SJCRH30 (cell line): ENCODE results near the gene RRP36. TPM values are rescaled to one million over a fixed set of nuclear protein-coding genes. Genes with fewer than 3 reads are reported as not detected.
A peak's percentile ranks its signal among the peaks of the same experiment; 100 is the strongest.
"Not testable (repeated sequence)": the region's sequence is repeated elsewhere in the genome, so short reads cannot be mapped to it uniquely, and the experiment has no call there.

Experiments
- DNase-seq, 2 experiments: peaks; one replicate each; pipeline ENCODE4 v3.0.0-alpha.2; 2015 to 2020
- H3K27ac ChIP-seq: fragments of 250-450 bp; sonication (Bioruptor Pico); 2 replicates; pipeline ENCODE4 v1.5.1; 2020; ENCODE audit warnings: mild to moderate bottlenecking, moderate library complexity
- H3K27me3 ChIP-seq: fragments of 250-450 bp; sonication (Bioruptor Pico); 2 replicates; pipeline ENCODE4 v1.5.1; 2020; ENCODE audit warnings: mild to moderate bottlenecking, moderate library complexity
- H3K36me3 ChIP-seq: fragments of 250-450 bp; sonication (Bioruptor Pico); 2 replicates; pipeline ENCODE4 v1.5.1; 2020; ENCODE audit warnings: mild to moderate bottlenecking, moderate library complexity
- H3K4me1 ChIP-seq: fragments of 250-450 bp; sonication (Bioruptor Pico); 2 replicates; pipeline ENCODE4 v1.5.1; 2020; ENCODE audit warnings: mild to moderate bottlenecking, moderate library complexity
- H3K4me3 ChIP-seq: fragments of 250-450 bp; sonication (Bioruptor Pico); 2 replicates; pipeline ENCODE4 v1.5.1; 2020; ENCODE audit warnings: mild to moderate bottlenecking, moderate library complexity
- H3K9me3 ChIP-seq: fragments of 250-450 bp; sonication (Bioruptor Pico); replicated peaks from 2 replicates; pipeline ENCODE4 v1.5.1; 2020; ENCODE audit warnings: mild to moderate bottlenecking, moderate library complexity
- total RNA-seq: library from RNA; depleted of rRNA; stranded (reverse); fragments of >200 nt; shearing (Covaris generic); gene quantifications from 2 replicates; pipeline ENCODE4 v1.2.3, GENCODE V29; 2014

Gene RRP36
- total RNA-seq, 1 experiment from 2014 or later = 95.4 TPM

DNA sequence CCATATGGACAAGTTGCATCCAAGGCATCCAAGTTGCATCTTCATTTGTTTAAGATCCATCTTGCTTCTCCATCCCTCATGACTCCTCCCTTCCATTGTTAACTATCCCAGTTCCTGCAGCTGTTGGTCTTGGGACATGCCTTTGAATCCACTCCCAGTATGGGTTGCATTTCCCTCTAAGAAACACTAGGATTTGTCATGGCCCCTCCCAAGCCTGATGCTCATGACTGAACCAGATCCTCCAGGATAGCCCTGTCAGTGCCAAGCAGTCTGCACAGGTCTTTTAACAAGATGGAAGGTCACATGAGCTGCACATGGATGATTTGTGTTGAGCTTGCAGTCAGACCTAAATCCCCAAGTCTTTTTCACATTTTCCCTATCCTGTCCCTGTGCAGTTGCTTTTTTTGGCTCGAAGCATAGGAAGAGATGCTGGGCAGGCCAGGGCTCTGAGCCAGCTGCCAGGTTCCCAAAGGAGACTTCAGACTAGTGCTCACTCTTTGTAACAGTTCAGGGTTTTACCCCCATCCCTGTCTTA lies 32.9 kb upstream of the RRP36 start:
- Histone ChIP-seq H3K27me3 (no peaks in the 10 kb centered on the region), H3K4me1 (peaks cover 4% of the 10 kb centered on the region; the same call in 1 of the 2 replicates), H3K9me3 (no peaks in the 10 kb centered on the region), H3K36me3 (peaks cover 8% of the 10 kb centered on the region), H3K4me3 (no peak overlapping the region), H3K27ac (no peak overlapping the region)
- DNase-seq = peak; percentile 43 to 59

DNA sequence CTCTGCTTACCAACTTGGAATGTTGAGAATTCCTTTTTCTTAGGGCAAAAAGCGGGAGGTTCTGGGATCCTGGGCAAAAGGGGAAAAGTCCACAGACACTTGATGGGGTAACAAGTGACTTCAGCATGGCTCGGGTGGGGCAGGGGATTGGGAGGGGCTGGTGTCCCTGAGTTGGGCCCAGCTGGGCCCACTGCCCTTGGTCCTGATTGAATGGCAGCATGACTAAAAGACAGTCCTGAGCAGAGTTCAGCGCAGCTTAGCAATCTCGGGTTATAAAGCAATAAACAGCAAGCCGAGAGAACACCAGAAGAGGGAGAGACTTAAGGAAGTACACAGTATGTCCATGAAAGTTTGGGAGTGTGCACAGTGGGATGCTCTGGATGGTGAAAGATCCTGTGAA lies 31.5 kb upstream of the RRP36 start:
- H3K27ac ChIP-seq = no peak overlapping the region
- no peaks in the 10 kb centered on the region for H3K27me3 ChIP-seq
- H3K4me1 ChIP-seq = peaks cover 4% of the 10 kb centered on the region; the same call in 1 of the 2 replicates
- H3K4me3 ChIP-seq = no peak overlapping the region
- no peak for DNase-seq
- H3K36me3 ChIP-seq = peaks cover 8% of the 10 kb centered on the region
- no peaks in the 10 kb centered on the region for H3K9me3 ChIP-seq

DNA sequence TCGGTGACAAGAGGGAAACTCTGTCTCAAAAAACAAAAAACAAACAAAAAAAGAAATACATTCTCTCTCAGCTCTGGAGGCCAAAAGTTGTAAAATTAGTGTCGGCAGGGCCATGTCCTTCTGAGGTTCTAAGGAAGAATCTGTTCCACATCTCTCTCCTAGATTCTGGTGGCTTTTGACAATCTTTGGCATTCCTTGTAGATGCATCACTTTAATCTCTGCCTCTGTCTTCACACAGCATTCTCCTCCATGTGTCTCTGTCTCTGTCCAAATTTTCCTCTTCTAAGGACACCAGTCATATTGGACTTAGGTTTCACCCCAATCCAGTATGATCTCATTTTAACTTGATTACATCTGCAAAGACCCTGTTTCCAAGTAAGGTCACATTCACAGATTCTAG lies 28.0 kb upstream of the RRP36 start:
- Histone ChIP-seq H3K27ac (no peak overlapping the region), H3K27me3 (no peaks in the 10 kb centered on the region), H3K4me1 (0 out of 2 replicates have a peak, but pooled peaks cover 4% of the 10 kb centered on the region), H3K36me3 (peaks cover 8% of the 10 kb centered on the region), H3K9me3 (no peaks in the 10 kb centered on the region), H3K4me3 (no peak overlapping the region)
- DNase-seq = no peak

DNA sequence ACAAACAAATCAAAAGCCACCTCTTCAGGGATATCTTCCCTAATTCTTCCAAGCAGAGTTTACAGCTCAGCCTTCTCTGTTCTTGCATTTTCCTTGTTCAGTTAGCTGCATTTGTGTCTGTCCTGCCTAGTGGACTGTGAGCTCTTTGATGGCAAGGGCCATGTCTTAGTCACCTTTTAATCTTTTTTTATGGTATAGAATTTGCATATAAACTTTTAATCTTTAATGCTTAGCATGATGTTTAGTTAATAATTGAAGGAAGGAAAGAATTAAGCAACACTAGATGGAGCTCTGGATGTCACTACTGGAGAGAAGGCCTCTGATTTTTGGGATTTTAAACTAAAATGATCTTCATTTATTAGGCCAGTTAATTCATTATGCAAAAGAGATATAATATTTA lies 24.9 kb upstream of the RRP36 start:
- Histone ChIP-seq H3K9me3 (no peaks in the 10 kb centered on the region), H3K4me1 (no peaks in the 10 kb centered on the region)
- no peak for DNase-seq

DNA sequence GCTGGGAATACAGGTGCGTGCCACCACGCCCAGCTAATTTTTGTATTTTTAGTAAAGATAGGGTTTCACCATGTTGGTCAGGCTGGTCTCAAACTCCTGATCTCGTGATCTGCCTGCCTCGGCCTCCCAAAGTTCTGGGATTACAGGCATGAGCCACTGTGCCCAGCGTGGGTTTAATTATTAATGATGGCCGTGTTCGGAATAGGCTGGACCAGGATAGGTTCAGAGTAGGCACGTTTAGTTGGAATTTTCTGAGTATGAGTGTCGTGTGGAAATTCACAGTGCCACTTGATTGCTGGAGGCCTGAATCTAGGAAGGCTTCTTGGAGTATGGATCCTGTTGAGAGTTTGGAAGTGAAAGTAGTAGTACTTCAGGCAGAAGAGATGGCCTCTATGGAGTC lies 23.2 kb upstream of the RRP36 start:
- H3K27me3 ChIP-seq, H3K4me1 ChIP-seq, H3K27ac ChIP-seq, H3K36me3 ChIP-seq, H3K9me3 ChIP-seq, DNase-seq, H3K4me3 ChIP-seq: not testable (repeated sequence)

More for the DNA sequence above, 24.9 kb upstream of the RRP36 start:
- H3K27ac ChIP-seq = no peak overlapping the region
- no peak overlapping the region for H3K4me3 ChIP-seq
- H3K27me3 ChIP-seq = no peaks in the 10 kb centered on the region
- H3K36me3 ChIP-seq = peaks cover 2% of the 10 kb centered on the region; the same call in 1 of the 2 replicates

DNA sequence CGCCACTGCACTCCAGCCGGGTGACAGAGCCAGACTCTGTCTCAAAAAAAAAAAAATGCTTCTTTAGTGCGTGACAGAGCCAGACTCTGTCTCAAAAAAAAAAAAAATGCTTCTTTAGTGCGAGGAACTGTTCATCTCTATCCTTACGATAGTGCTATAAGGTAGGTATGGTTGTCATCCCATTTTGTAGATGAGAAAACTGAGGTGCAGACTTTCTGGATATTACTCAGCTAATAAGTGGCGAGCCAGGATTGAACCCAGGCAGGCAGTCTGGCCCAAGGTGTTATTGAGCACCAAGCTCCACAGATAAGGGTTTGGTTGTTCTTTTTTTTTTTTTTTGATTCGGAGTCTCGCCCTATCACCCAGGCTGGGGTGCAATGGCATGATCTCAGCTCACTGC lies 19.6 kb upstream of the RRP36 start:
- H3K36me3 ChIP-seq = peaks cover 2% of the 10 kb centered on the region; the same call in 1 of the 2 replicates
- H3K9me3 ChIP-seq = no peaks in the 10 kb centered on the region
- H3K27ac ChIP-seq = no peak overlapping the region
- DNase-seq = no peak
- H3K4me1 ChIP-seq = no peaks in the 10 kb centered on the region
- H3K27me3 ChIP-seq = no peaks in the 10 kb centered on the region
- no peak overlapping the region for H3K4me3 ChIP-seq

DNA sequence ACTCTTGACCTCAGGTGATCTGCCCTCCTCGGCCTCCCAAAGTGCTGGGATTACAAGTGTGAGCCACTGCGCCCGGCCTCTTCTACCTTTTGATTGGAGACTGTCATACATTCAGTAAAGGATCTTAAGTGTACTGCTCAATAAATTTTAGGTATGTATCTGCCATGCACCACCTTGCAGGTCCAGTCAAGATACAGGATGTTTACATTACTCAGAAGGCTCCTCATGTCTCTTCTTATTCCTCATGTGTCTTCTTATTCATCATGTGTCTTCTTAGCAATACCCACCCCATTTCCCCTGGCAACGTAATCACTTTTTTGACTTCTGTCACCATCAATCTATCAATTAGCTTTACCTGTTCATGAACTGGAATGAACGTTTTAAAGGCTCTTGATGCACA lies 15.6 kb upstream of the RRP36 start:
- Histone ChIP-seq H3K27me3 (no peaks in the 10 kb centered on the region), H3K4me3 (no peak overlapping the region), H3K27ac (no peak overlapping the region), H3K9me3 (no peaks in the 10 kb centered on the region), H3K36me3 (peaks cover 22% of the 10 kb centered on the region), H3K4me1 (no peaks in the 10 kb centered on the region)
- no peak for DNase-seq

DNA sequence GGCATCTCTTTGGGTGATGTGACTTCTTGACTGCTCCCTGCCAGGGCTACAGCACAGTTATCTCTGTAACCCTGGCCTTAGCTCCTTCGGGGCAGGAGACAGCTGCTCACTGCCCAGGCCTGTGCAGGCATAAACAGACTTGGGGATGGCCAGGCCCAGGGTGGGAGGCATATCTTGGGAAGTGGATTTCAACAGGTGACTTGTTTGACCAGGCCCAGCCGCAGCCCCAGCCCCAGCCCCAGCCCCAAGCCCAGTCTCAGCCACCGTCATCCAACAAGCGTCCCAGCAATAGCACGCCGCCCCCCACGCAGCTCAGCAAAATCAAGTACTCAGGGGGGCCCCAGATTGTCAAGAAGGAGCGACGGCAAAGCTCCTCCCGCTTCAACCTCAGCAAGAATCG lies 15.2 kb upstream of the RRP36 start:
- no peak for DNase-seq
- Histone ChIP-seq H3K4me3 (no peak overlapping the region), H3K36me3 (peaks cover 22% of the 10 kb centered on the region), H3K9me3 (no peaks in the 10 kb centered on the region), H3K4me1 (no peaks in the 10 kb centered on the region), H3K27me3 (no peaks in the 10 kb centered on the region), H3K27ac (no peak overlapping the region)

DNA sequence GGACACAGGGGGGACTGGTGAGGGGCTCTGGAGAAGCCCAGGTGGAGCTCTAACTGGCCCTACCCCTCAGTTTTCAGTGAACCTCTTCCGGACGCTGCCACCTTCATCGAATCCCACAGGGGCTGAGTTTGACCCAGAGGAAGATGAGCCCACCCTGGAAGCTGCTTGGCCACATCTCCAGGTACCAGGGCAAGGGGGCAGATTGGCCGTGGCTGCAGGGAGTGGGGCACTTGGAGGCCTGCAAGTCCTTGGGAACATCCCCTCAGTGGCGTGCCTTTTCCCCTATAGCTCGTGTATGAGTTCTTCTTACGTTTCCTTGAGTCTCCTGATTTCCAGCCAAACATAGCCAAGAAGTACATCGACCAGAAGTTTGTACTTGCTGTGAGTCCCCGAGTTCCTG lies 14.3 kb upstream of the RRP36 start:
- Histone ChIP-seq H3K4me3 (no peak overlapping the region), H3K27ac (no peak overlapping the region), H3K27me3 (no peaks in the 10 kb centered on the region), H3K36me3 (peaks cover 25% of the 10 kb centered on the region), H3K4me1 (no peaks in the 10 kb centered on the region), H3K9me3 (no peaks in the 10 kb centered on the region)
- no peak for DNase-seq

DNA sequence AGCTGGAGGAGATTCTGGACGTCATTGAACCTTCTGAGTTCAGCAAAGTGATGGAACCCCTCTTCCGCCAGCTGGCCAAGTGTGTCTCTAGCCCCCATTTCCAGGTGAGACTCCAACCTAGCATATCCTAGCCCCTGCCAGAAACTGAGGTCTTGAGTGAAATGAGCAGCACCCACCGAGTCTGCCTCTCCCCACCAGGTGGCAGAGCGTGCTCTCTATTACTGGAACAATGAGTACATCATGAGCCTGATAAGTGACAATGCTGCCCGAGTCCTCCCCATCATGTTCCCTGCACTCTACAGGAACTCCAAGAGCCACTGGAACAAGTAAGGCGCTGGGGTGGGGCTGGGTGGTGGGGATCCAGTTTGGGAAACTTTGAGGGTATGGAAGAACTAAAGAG lies 12.3 kb upstream of the RRP36 start:
- Histone ChIP-seq H3K27me3 (no peaks in the 10 kb centered on the region), H3K27ac (no peak overlapping the region), H3K36me3 (peaks cover 25% of the 10 kb centered on the region), H3K9me3 (no peaks in the 10 kb centered on the region), H3K4me3 (no peak overlapping the region), H3K4me1 (0 out of 2 replicates have a peak, but pooled peaks cover 3% of the 10 kb centered on the region)
- peak; percentile 25 to 41 for DNase-seq

DNA sequence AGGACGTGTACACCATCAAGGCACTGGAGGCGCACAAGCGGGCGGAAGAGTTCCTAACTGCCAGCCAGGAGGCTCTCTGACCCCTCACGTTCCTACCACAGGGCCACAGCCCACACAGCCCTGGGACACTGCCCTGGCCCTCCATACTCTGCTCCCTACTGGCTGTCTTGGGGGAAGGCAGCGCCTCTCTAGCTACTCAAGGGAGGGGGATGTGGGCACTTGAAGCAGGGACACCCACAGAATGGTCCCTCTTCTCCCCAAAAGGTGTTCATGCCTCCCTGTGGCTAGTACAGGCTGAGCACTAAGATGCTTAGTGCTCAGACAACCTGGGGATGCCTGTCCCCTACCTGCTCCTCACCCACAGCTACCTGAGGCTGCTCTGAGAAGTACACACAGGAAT lies 10.2 kb upstream of the RRP36 start:
- no peak overlapping the region for H3K27ac ChIP-seq
- H3K4me3 ChIP-seq = no peak overlapping the region
- H3K27me3 ChIP-seq = no peaks in the 10 kb centered on the region
- DNase-seq = no peak
- peaks cover 25% of the 10 kb centered on the region for H3K36me3 ChIP-seq
- H3K4me1 ChIP-seq = peaks cover 5% of the 10 kb centered on the region; the same call in 1 of the 2 replicates
- H3K9me3 ChIP-seq = no peaks in the 10 kb centered on the region

DNA sequence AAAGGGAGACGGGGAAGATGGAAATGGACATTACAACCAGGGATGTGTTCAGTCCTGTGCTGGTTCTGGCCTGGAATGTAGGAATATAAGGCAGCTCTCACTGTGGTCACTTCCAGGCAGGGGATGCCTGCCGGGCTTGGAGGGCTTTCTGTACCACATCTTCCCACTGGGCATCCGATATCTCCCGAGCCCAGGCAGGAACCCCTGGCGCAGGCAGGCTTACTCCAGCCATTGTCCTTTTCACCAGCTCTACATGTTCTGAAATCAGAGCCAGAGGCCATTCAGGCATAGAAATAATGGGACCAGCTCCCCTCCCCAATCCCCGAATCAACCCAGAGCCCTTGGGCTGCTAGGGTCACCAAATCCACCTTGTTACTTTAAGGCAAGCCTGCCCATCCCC lies 9.1 kb upstream of the RRP36 start:
- Histone ChIP-seq H3K9me3 (no peaks in the 10 kb centered on the region), H3K4me1 (peaks cover 5% of the 10 kb centered on the region; the same call in 1 of the 2 replicates), H3K4me3 (peak overlapping the region; percentile 63; the same call in 1 of the 2 replicates), H3K27me3 (no peaks in the 10 kb centered on the region), H3K36me3 (peaks cover 24% of the 10 kb centered on the region), H3K27ac (no peak overlapping the region)
- DNase-seq = no peak

DNA sequence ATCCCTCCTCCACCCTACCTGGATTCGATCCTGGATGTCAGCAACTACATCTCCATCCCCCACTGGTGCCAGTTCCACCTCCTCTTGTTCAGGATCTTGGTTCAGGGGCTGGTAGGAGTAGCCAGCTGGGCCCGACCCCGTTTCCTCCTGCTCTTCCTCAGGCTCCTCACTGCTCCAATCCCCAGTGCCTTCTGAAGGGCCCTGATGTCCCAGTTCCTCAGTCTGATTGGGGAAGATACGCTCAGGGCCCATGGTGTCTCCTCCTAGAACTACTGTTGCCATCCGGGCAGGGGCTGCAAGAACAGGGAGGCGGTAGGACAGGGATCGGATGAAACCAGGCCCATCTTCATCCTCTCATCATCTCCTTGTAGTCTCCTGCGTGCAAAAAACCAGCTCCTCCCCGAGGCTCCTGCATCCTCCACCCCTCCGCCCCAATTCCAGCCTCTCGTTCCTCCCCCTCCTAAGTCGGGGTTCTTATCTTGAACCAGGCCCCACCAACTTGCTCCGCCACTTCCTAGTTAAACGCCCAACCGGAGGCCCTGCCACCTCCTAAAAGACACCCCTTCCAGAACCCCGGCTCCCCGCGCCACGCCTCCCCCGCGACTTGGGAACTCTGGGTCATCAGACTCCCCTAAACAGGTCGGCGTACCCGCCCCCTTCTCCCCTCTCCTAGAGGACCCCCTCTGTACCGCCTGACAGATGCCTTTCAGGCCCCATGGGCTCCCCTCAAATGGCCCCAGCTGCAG lies 8.2 kb upstream of the RRP36 start:
- peaks cover 5% of the 10 kb centered on the region; the same call in 1 of the 2 replicates for H3K4me1 ChIP-seq
- H3K27me3 ChIP-seq = no peaks in the 10 kb centered on the region
- H3K9me3 ChIP-seq = no peaks in the 10 kb centered on the region
- peak; percentile 16 to 46 for DNase-seq
- peak overlapping the region; percentile 63 for H3K4me3 ChIP-seq
- peaks cover 22% of the 10 kb centered on the region for H3K36me3 ChIP-seq
- H3K27ac ChIP-seq = peak overlapping the region; percentile 13; the same call in 1 of the 2 replicates

DNA sequence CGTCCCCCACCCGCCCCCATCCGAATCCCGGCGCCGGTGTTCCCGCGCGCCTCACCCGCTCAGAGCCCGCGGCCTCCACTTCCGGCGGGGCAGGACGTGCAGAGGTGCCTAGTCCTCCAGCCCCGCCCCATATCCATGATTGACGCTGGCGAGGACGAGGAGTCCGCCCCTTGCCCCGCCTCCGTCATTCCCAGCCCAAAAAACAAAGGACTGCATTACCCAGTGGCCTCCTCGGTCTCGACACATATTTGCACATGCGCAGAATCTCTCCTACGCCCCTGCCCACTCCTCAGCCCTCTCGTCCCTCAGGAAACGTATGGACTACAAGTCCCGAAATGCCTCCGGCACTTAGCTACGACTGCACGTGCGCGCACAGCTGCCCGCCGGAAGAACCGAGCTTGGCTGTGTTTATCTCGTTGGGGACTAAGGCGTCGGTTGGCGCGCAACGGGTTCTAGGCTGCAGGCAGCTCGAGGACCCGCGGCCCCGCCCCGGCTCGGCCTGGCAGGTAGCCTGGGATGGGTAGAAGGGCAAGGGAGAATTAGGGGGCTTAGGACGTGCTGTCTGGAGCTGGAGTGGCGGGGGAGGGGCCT lies 7.5 kb upstream of the RRP36 start, which contains the start of the genes KLHDC3 and MEA1:
KLHDC3 (plus strand) TSS at position 407 of the 591 bp plus-strand sequence. CDS start 2,944 bp downstream, outside the sequence.
MEA1 (minus strand) TSS at position 104 of the 591 bp plus-strand sequence. CDS start 133 bp downstream, outside the sequence.
- peak; percentile 100 for DNase-seq
- Histone ChIP-seq H3K36me3 (peaks cover 18% of the 10 kb centered on the region), H3K9me3 (no peaks in the 10 kb centered on the region), H3K27ac (peak within 1 kb of the TSS; percentile 43), H3K4me1 (peaks cover 5% of the 10 kb centered on the region; the same call in 1 of the 2 replicates), H3K27me3 (no peaks in the 10 kb centered on the region), H3K4me3 (peak within 1 kb of the TSS; percentile 63)

DNA sequence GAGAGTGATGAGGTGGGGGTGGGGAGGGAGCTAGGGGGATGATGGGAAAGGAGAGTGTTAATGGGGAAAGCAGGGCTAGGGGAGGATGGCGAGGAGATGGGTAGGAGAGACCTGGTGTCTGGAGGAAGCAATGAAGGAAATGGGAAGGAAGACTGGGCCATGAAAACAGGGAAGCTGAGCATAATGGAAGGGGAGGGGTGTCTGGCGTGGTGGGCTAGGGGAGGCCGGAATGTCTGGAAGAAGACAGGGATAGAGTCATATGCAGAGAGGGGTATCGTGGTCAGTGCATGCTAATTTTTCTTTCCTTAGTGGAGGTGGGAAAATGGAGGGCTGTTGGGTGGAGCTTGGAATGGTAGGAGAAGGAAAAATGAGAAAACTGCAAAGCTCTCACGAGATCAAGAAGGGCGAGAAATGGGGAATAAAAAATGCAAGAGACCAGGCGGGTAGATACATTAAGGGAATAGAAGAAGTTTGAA lies 7.0 kb upstream of the RRP36 start:
- Histone ChIP-seq H3K9me3 (no peaks in the 10 kb centered on the region), H3K4me3 (peak overlapping the region; percentile 63), H3K36me3 (peaks cover 12% of the 10 kb centered on the region), H3K27ac (peak overlapping the region; percentile 43), H3K4me1 (peaks cover 7% of the 10 kb centered on the region; the same call in 1 of the 2 replicates), H3K27me3 (no peaks in the 10 kb centered on the region)
- peak in 1 of 2 experiments; percentile 26 for DNase-seq
